Body of pancreas (tissue), 4 donors: ENCODE data around the gene ZNF579.

Experiments
- POLR2A ChIP-seq, 3 donors: fragments of 450-650 bp; IDR thresholded peaks; one replicate each; pipeline ENCODE4 v1.6.1; 2016; ENCODE audit warnings: antibody characterized with exemption in 3 of 3, mild to moderate bottlenecking in 2 of 3
- TF ChIP-seq, protein P1 (sequence below), 7 experiments: fragments of 450-650 bp in 4 of 7; fragments of 200-600 bp in 3 of 7; sonication (generic) in 3 of 7; IDR thresholded peaks; one replicate each; pipeline ENCODE4 v1.5.1; 2016 to 2019; ENCODE audit warnings: antibody characterized with exemption in 7 of 7

DNA sequence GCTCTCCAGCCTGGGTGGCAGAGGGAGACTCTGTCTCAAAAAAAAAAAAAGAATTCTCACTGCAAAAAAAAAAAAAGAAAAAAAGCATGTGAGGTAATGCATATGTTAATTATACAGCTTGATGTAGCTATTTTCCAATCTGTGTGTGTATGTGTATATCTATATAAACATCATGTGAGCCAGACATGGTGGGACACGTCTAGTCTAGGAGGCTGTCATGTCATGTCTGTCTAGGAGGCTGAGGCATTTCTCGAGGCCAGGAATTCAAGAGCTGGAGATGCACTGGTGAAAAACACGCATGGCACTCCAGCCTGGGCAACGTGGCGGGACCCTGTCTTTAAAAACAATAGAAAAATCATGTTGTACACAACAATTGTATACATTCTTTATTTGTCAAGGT, 28.4 kb downstream of the ZNF579 start:
- TF ChIP-seq, protein P1, sequence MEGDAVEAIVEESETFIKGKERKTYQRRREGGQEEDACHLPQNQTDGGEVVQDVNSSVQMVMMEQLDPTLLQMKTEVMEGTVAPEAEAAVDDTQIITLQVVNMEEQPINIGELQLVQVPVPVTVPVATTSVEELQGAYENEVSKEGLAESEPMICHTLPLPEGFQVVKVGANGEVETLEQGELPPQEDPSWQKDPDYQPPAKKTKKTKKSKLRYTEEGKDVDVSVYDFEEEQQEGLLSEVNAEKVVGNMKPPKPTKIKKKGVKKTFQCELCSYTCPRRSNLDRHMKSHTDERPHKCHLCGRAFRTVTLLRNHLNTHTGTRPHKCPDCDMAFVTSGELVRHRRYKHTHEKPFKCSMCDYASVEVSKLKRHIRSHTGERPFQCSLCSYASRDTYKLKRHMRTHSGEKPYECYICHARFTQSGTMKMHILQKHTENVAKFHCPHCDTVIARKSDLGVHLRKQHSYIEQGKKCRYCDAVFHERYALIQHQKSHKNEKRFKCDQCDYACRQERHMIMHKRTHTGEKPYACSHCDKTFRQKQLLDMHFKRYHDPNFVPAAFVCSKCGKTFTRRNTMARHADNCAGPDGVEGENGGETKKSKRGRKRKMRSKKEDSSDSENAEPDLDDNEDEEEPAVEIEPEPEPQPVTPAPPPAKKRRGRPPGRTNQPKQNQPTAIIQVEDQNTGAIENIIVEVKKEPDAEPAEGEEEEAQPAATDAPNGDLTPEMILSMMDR (IDR thresholded peaks at IDR 0.05) = no peak
- TF ChIP-seq POLR2A (IDR thresholded peaks at IDR 0.05) = no peak
